HCT116 (cell line): ENCODE data around the gene NKPD1. TPM values are rescaled to one million over a fixed set of nuclear protein-coding genes. Genes with fewer than 3 reads are reported as not detected.

ENCODE experiments used
- ATAC-seq: fragments of 200-7000 bp; cut with Tn5 transposase; 2 replicates; pipeline ENCODE4 v1.9.1; 2020; ENCODE audit warnings: mild to moderate bottlenecking, moderate library complexity
- BruUV-seq: library from RNA; stranded (reverse); fragments of 400-500 nt; replicated peaks from 2 replicates; lab custom pipeline; 2021; lab: Mats Ljungman, UMichigan
- CTCF ChIA-PET: fragments of 300-600 bp; sonication (Branson Sonifier 250); formaldehyde crosslinking; loops from one replicate; lab custom pipeline; 2021; ENCODE audit warnings: antibody characterized with exemption; lab: Charles Lee
- POLR2A ChIA-PET: fragments of 300-600, 350-600 bp; sonication (Branson Sonifier 250); formaldehyde crosslinking; loops from one replicate; lab custom pipeline; 2021; ENCODE audit warnings: antibody characterized with exemption; lab: Charles Lee
- RAD21 ChIA-PET, 2 experiments: fragments of 300-600 bp; sonication (Branson Sonifier 250); formaldehyde crosslinking; loops; one replicate each; lab custom pipeline; 2023; ENCODE audit warnings: low total read pairs in 2 of 2; ENCODE audit not compliant: uncharacterized antibody in 2 of 2, unreplicated experiment in 2 of 2, low non-redundant PET in 1 of 2; lab: Charles Lee
- DNase-seq: peaks from one replicate; pipeline ENCODE4 v3.0.0-alpha.2; 2010; ENCODE audit warnings: low read depth, low spot score
- H2AFZ ChIP-seq: fragments of 200-600 bp; shearing (Covaris generic), sonication (generic); 2 replicates; pipeline ENCODE4 v1.6.1; 2017; ENCODE audit warnings: low read depth, mixed run types, mixed read lengths, antibody characterized with exemption, low read length; ENCODE audit not compliant: poor library complexity, severe bottlenecking
- H3K27ac ChIP-seq: 2 replicates; pipeline ENCODE4 v1.5.1; 2012; ENCODE audit warnings: low read depth, low read length
- H3K27me3 ChIP-seq: fragments of 200-600 bp; sonication (generic); 2 replicates; pipeline ENCODE4 v1.6.1; 2016; ENCODE audit warnings: mixed run types, low read length, mixed read lengths; ENCODE audit not compliant: insufficient read depth
- H3K36me3 ChIP-seq, 2 experiments: fragments of 200-500 bp in 1 of 2; fragments of 200-600 bp in 1 of 2; sonication (Bioruptor generic) in 1 of 2; sonication (generic) in 1 of 2; 2 replicates each; pipeline versions ENCODE4 v1.5.1 to v1.6.1; 2014 to 2016; ENCODE audit warnings: low read length in 2 of 2, inconsistent platforms in 1 of 2, mixed read lengths in 1 of 2, mixed run types in 1 of 2; ENCODE audit not compliant: insufficient read depth in 2 of 2, control insufficient read depth in 1 of 2
- H3K4me1 ChIP-seq, 2 experiments: fragments of 200-600 bp in 1 of 2; sonication (generic) in 1 of 2; 2 replicates each; pipeline versions ENCODE4 v1.5.1 to v1.6.1; 2012 to 2017; ENCODE audit warnings: low read length in 2 of 2, inconsistent platforms in 1 of 2, mild to moderate bottlenecking in 1 of 2, mixed read lengths in 1 of 2, mixed run types in 1 of 2, moderate library complexity in 1 of 2; ENCODE audit not compliant: insufficient read depth in 2 of 2, control insufficient read depth in 1 of 2
- H3K4me2 ChIP-seq: fragments of 200-600 bp; sonication (generic); 2 replicates; pipeline ENCODE4 v1.6.1; 2017; ENCODE audit warnings: mixed run types, low read length, mixed read lengths
- H3K4me3 ChIP-seq, 2 experiments: fragments of 200-600 bp in 1 of 2; sonication (generic) in 1 of 2; replicated peaks in 1 of 2; 2 replicates each; pipeline ENCODE4 v1.5.1; 2011 to 2016; ENCODE audit warnings: low read length in 2 of 2, control low read depth in 1 of 2, low read depth in 1 of 2, mild to moderate bottlenecking in 1 of 2, mixed read lengths in 1 of 2, mixed run types in 1 of 2
- H3K79me2 ChIP-seq: fragments of 200-600 bp; sonication (generic); 2 replicates; pipeline ENCODE4 v1.6.1; 2017; ENCODE audit warnings: mild to moderate bottlenecking, mixed run types, low read length, moderate library complexity, mixed read lengths; ENCODE audit not compliant: insufficient read depth
- H3K9ac ChIP-seq: fragments of 200-600 bp; sonication (generic); 2 replicates; pipeline ENCODE4 v1.6.1; 2016; ENCODE audit warnings: low read length, mixed read lengths
- H3K9me2 ChIP-seq: fragments of 200-600 bp; sonication (generic), shearing (Covaris generic); 2 replicates; pipeline ENCODE4 v1.6.1; 2017; ENCODE audit warnings: mixed run types, mild to moderate bottlenecking, moderate library complexity; ENCODE audit not compliant: insufficient read depth
- H3K9me3 ChIP-seq, 2 experiments: fragments of 200-500 bp in 1 of 2; fragments of 200-600 bp in 1 of 2; sonication (Bioruptor generic) in 1 of 2; sonication (generic) in 1 of 2; 2 replicates each; pipeline ENCODE4 v1.6.1; 2014 to 2017; ENCODE audit warnings: low read length in 2 of 2, mixed read lengths in 2 of 2, inconsistent platforms in 1 of 2, low read depth in 1 of 2, mild to moderate bottlenecking in 1 of 2, mixed run types in 1 of 2, moderate library complexity in 1 of 2; ENCODE audit not compliant: control insufficient read depth in 1 of 2, insufficient read depth in 1 of 2
- H4K20me1 ChIP-seq: fragments of 200-600 bp; sonication (generic), shearing (Covaris generic); 2 replicates; pipeline ENCODE4 v1.6.1; 2017; ENCODE audit warnings: mixed run types, mild to moderate bottlenecking, moderate library complexity; ENCODE audit not compliant: insufficient read depth
- CEBPB ChIP-seq: IDR thresholded peaks from 2 replicates; pipeline ENCODE4 v1.6.1; 2012; ENCODE audit warnings: low read depth
- EGR1 ChIP-seq: IDR thresholded peaks from 2 replicates; pipeline ENCODE4 v1.6.1; 2012; ENCODE audit warnings: low read depth
- POLR2A ChIP-seq: IDR thresholded peaks from 2 replicates; pipeline ENCODE4 v1.7.0; 2011; ENCODE audit warnings: borderline replicate concordance; ENCODE audit not compliant: insufficient read depth, insufficient read length; ENCODE audit errors: extremely low read depth
- POLR2AphosphoS5 ChIP-seq: IDR thresholded peaks from 2 replicates; pipeline ENCODE4 v1.6.1; 2011; ENCODE audit warnings: mild to moderate bottlenecking, low read depth, low read length, moderate library complexity
- RAD21 ChIP-seq: IDR thresholded peaks from 2 replicates; pipeline ENCODE4 v1.6.1; 2012; ENCODE audit warnings: low read depth, mild to moderate bottlenecking
- SIN3A ChIP-seq: IDR thresholded peaks from 2 replicates; pipeline ENCODE4 v1.6.1; 2012; ENCODE audit warnings: low read depth
- TCF7L2 ChIP-seq: IDR thresholded peaks from 2 replicates; pipeline ENCODE4 v1.7.0; 2011; ENCODE audit warnings: borderline replicate concordance, inconsistent platforms; ENCODE audit not compliant: insufficient read depth, insufficient read length; ENCODE audit errors: extremely low read depth
- ZFX ChIP-seq: fragments of 450-650 bp; IDR thresholded peaks from 2 replicates; pipeline ENCODE4 v1.6.1; 2017
- ZNF274 ChIP-seq: fragments of 200-500 bp; sonication (Bioruptor generic); IDR thresholded peaks from 2 replicates; pipeline ENCODE4 v1.6.1; 2014; ENCODE audit warnings: mild to moderate bottlenecking, low read depth, low read length, inconsistent platforms
- intact Hi-C: fragments of 100-400 bp; cut with micrococcal nuclease; formaldehyde crosslinking; loops from 2 replicates; pipeline ENCODE4 v1.10.0; 2022
- total RNA-seq: library from RNA; stranded (reverse); gene quantifications from one replicate; pipeline ENCODE4 v1.2.1, GENCODE V29; 2021; ENCODE audit not compliant: unreplicated experiment
- TF ChIP-seq, protein P1 (sequence below): IDR thresholded peaks from 2 replicates; pipeline ENCODE4 v1.6.1; 2011; ENCODE audit warnings: mild to moderate bottlenecking, low read length, moderate library complexity; ENCODE audit not compliant: insufficient replicate concordance; ENCODE audit errors: extremely low read depth
- TF ChIP-seq, protein P2 (sequence below), 3 experiments: fragments of 200-600 bp in 1 of 3; sonication (generic) in 1 of 3; IDR thresholded peaks in 2 of 3; conservative IDR thresholded peaks in 1 of 3; 2 replicates each; pipeline ENCODE4 v1.5.1; 2012 to 2017; ENCODE audit warnings: low read depth in 2 of 3, low read length in 2 of 3, antibody characterized with exemption in 1 of 3, borderline replicate concordance in 1 of 3, control low read depth in 1 of 3, mild to moderate bottlenecking in 1 of 3, mixed read lengths in 1 of 3, mixed run types in 1 of 3, moderate library complexity in 1 of 3; ENCODE audit not compliant: insufficient read depth in 1 of 3

NKPD1 gene
- total RNA-seq, 1 experiment from 2014 or later: 0.64 TPM

DNA sequence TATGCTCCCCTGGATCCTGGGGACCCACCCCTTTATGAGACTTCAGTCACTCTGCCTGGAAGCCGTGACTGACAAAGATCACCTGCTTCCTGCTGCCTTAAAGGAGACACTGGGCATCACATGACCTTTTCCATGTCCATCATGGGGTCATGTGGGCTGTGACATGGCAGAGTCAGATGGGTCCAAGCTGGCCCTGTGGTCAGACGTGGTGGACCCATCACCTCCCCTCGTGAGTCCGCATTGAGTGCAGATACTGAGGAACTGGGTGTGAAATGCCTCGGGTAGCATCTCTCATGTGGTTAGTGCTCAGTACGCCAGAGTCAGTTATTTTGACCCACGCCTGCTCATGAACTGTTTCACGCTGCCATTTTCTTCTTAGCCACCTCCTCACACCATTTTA, 27.1 kb downstream of the NKPD1 start:
- H3K79me2 ChIP-seq: peaks cover 61% of the 10 kb centered on the region; the same call in 1 of the 2 replicates
- intact Hi-C loops: no loop called here
- TF ChIP-seq CEBPB (no peak), ZFX (no peak), POLR2AphosphoS5 (no peak)
- TF ChIP-seq, protein P1, sequence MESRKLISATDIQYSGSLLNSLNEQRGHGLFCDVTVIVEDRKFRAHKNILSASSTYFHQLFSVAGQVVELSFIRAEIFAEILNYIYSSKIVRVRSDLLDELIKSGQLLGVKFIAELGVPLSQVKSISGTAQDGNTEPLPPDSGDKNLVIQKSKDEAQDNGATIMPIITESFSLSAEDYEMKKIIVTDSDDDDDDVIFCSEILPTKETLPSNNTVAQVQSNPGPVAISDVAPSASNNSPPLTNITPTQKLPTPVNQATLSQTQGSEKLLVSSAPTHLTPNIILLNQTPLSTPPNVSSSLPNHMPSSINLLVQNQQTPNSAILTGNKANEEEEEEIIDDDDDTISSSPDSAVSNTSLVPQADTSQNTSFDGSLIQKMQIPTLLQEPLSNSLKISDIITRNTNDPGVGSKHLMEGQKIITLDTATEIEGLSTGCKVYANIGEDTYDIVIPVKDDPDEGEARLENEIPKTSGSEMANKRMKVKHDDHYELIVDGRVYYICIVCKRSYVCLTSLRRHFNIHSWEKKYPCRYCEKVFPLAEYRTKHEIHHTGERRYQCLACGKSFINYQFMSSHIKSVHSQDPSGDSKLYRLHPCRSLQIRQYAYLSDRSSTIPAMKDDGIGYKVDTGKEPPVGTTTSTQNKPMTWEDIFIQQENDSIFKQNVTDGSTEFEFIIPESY: no peak
- TF ChIP-seq, all 23 proteins: peak for 0
- CTCF ChIA-PET: no interaction called here
- no TSS peak for BruUV-seq
- no peak overlapping the region for H3K4me3 ChIP-seq
- H3K9ac ChIP-seq: no peak overlapping the region
- no peak overlapping the region for H3K4me2 ChIP-seq
- H3K36me3 ChIP-seq: no peaks in the 10 kb centered on the region
- H4K20me1 ChIP-seq: no peaks in the 10 kb centered on the region
- no peak for DNase-seq
- no peak overlapping the region for H2AFZ ChIP-seq
- peaks cover 12 to 20% of the 10 kb centered on the region in 2 experiments; a peak in 3 of 4 replicates for H3K4me1 ChIP-seq
- no peak for ATAC-seq
- H3K9me3 ChIP-seq: no peaks in the 10 kb centered on the region
- H3K27me3 ChIP-seq: no peaks in the 10 kb centered on the region
- no peaks in the 10 kb centered on the region for H3K9me2 ChIP-seq
- H3K27ac ChIP-seq: no peak overlapping the region
- RAD21 ChIA-PET: no interaction called here
- POLR2A ChIA-PET: no interaction called here

DNA sequence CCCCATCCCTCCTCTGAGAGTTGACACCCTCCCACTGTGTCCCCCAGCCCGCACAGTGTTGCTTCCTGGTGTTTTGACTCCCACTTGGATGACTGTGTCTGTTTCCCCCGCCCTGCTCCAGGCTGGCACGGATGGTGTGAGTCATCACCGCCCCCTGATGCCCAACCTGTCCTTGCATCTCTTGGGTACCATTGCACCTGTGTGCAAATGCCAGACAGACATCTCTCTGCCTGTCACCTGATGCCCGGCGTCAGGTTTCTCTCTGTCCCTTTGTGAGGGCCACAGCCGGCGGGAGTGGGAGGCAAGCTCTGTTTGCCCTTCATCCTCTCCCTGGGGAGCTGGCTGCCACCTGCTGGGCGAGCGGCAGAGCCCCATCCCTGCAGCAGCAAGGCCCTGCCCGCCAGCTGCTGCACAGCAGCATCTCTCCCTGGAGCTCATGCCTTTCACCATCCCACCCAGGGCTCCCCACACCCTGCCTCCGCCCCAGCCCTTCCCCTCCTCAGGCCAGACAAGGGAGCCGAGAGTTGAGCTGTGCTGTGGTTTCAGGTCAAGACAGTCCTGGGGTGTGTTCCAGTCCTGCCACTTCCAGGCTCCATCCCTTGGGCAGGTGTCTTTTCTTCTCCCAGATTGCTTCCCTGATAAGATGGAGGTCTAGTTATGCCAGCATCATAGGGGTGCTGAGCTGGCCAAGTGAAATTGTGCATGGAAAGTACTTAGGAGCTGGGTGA, 29.7 kb downstream of the NKPD1 start:
- ChIA-PET CTCF (interaction anchor here (0.6 to 1.5 kb wide), 5 partner anchors 13 to 47 kb away, joined by 3 to 4 read pairs (median 3); partner anchors contain the start of genes BLOC1S3, PPP1R37 and TRAPPC6A), POLR2A (no interaction called here), RAD21 (interaction anchor here in 1 of 2 experiments (0.9 kb wide), 1 partner anchor 560 kb away, joined by 3 read pairs; no protein-coding TSS in a partner anchor)
- TF ChIP-seq POLR2A (no peak), ZNF274 (no peak), RAD21 (peak; percentile 52), SIN3A (no peak), EGR1 (peak; percentile 86), TCF7L2 (peak; percentile 70)
- TF ChIP-seq, protein P2, sequence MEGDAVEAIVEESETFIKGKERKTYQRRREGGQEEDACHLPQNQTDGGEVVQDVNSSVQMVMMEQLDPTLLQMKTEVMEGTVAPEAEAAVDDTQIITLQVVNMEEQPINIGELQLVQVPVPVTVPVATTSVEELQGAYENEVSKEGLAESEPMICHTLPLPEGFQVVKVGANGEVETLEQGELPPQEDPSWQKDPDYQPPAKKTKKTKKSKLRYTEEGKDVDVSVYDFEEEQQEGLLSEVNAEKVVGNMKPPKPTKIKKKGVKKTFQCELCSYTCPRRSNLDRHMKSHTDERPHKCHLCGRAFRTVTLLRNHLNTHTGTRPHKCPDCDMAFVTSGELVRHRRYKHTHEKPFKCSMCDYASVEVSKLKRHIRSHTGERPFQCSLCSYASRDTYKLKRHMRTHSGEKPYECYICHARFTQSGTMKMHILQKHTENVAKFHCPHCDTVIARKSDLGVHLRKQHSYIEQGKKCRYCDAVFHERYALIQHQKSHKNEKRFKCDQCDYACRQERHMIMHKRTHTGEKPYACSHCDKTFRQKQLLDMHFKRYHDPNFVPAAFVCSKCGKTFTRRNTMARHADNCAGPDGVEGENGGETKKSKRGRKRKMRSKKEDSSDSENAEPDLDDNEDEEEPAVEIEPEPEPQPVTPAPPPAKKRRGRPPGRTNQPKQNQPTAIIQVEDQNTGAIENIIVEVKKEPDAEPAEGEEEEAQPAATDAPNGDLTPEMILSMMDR (IDR thresholded peaks at IDR 0.05 in 2 of 3, conservative IDR thresholded peaks at IDR 0.05 in 1 of 3; ENCODE audit: borderline replicate concordance in 1 of 3, insufficient read depth in 1 of 3, low read depth in 2 of 3, low read length in 2 of 3): peak; percentile 11 to 49 (median 48); a peak in 4 of 6 replicates
- Histone ChIP-seq H3K9me3 (no peaks in the 10 kb centered on the region), H3K4me2 (peak overlapping the region; percentile 40), H4K20me1 (no peaks in the 10 kb centered on the region), H3K4me3 (no peak overlapping the region), H3K27ac (no peak overlapping the region), H3K27me3 (no peaks in the 10 kb centered on the region), H3K79me2 (peaks cover 58% of the 10 kb centered on the region), H3K9ac (no peak overlapping the region), H3K9me2 (no peaks in the 10 kb centered on the region), H3K4me1 (peaks cover 12 to 20% of the 10 kb centered on the region in 2 experiments; a peak in 3 of 4 replicates), H3K36me3 (no peaks in the 10 kb centered on the region), H2AFZ (no peak overlapping the region)
- DNase-seq: peak; percentile 19
- intact Hi-C loops: no loop called here
- no TSS peak for BruUV-seq
- ATAC-seq: peak; percentile 85
